GM12878 (cell line): Measurements from ENCODE around the gene IRAK3. TPM values are rescaled to one million over a fixed set of nuclear protein-coding genes. Genes with fewer than 3 reads are reported as not detected.

ENCODE experiments used
- BHLHE40 ChIP-seq, 2 experiments: fragments of 450-650 bp in 1 of 2; IDR thresholded peaks; 2 replicates each; pipeline ENCODE4 v1.6.1; 2011 to 2017; ENCODE audit warnings: low read depth in 2 of 2, borderline replicate concordance in 1 of 2, improper control_type of control experiment in 1 of 2, low read length in 1 of 2, mild to moderate bottlenecking in 1 of 2
- CREM ChIP-seq: IDR thresholded peaks from 2 replicates; pipeline ENCODE4 v1.6.1; 2014; ENCODE audit warnings: antibody characterized with exemption, low read depth
- GATAD2B ChIP-seq: fragments of 450-650 bp; conservative IDR thresholded peaks from 2 replicates; pipeline ENCODE4 v1.6.1; 2017; ENCODE audit warnings: low read depth, mild to moderate bottlenecking, moderate library complexity
- LARP7 ChIP-seq: fragments of 450-650 bp; IDR thresholded peaks from 2 replicates; pipeline ENCODE4 v1.6.1; 2017; ENCODE audit warnings: mild to moderate bottlenecking
- MLLT1 ChIP-seq: fragments of 450-650 bp; IDR thresholded peaks from 2 replicates; pipeline ENCODE4 v1.6.1; 2016; ENCODE audit warnings: mild to moderate bottlenecking
- MYB ChIP-seq: fragments of 150-350 bp; IDR thresholded peaks from 2 replicates; pipeline ENCODE4 v1.6.1; 2014; ENCODE audit warnings: mild to moderate bottlenecking, low read depth, low read length, borderline replicate concordance
- NR2F1 ChIP-seq: fragments of 450-650 bp; conservative IDR thresholded peaks from 2 replicates; pipeline ENCODE4 v1.6.1; 2017; ENCODE audit warnings: mild to moderate bottlenecking
- POLR2AphosphoS5 ChIP-seq: IDR thresholded peaks from 2 replicates; pipeline ENCODE4 v1.6.1; 2011; ENCODE audit warnings: mild to moderate bottlenecking, low read length, inconsistent platforms
- RAD51 ChIP-seq: fragments of 450-650 bp; IDR thresholded peaks from 2 replicates; pipeline ENCODE4 v1.6.1; 2016; ENCODE audit warnings: moderate library complexity, mild to moderate bottlenecking, inconsistent platforms
- RUNX3 ChIP-seq: IDR thresholded peaks from 2 replicates; pipeline ENCODE4 v1.6.1; 2012; ENCODE audit warnings: low read length, inconsistent platforms
- SMC3 ChIP-seq: IDR thresholded peaks from 2 replicates; pipeline ENCODE4 v1.6.1; 2011; ENCODE audit warnings: low read length, improper control_type of control experiment, borderline replicate concordance
- SP1 ChIP-seq: IDR thresholded peaks from one replicate; pipeline ENCODE4 v1.6.1; 2011; ENCODE audit warnings: low read depth, low read length
- STAT1 ChIP-seq: fragments of 450-650 bp; conservative IDR thresholded peaks from 2 replicates; pipeline ENCODE4 v1.6.1; 2014; ENCODE audit warnings: antibody characterized with exemption, mild to moderate bottlenecking
- SUPT20H ChIP-seq: IDR thresholded peaks from 2 replicates; pipeline ENCODE4 v1.6.1; 2011; ENCODE audit warnings: low read depth, mild to moderate bottlenecking, low read length, moderate library complexity, borderline replicate concordance; ENCODE audit not compliant: control insufficient read depth
- TAF1 ChIP-seq: IDR thresholded peaks from 2 replicates; pipeline ENCODE4 v1.6.1; 2011; ENCODE audit warnings: mild to moderate bottlenecking, low read depth, low read length, borderline replicate concordance
- USF2 ChIP-seq: IDR thresholded peaks from 2 replicates; pipeline ENCODE4 v1.6.1; 2011; ENCODE audit warnings: low read depth, low read length, improper control_type of control experiment, borderline replicate concordance
- YY1 ChIP-seq: IDR thresholded peaks from 2 replicates; pipeline ENCODE4 v1.6.1; 2011; ENCODE audit warnings: low read depth, mild to moderate bottlenecking, low read length
- ZBTB33 ChIP-seq: fragments of 450-650 bp; IDR thresholded peaks from 2 replicates; pipeline ENCODE4 v1.6.1; 2017; ENCODE audit warnings: mild to moderate bottlenecking
- polyA plus RNA-seq, 11 experiments: library from polyadenylated mRNA; depleted of rRNA in 4 of 11; unstranded in 6 of 11; stranded (reverse) in 5 of 11; fragments of >200 nt; fragmentation: Nextera tagmentation in 4 of 11; fragmentation: Illumina TruSeq in 1 of 11; extraction: Ambion mirVana in 4 of 11; extraction: Trizol in 1 of 11; gene quantifications; 1 replicate in 1 of 11; 2 replicates in 10 of 11; pipeline versions ENCODE4 v1.2.1 to v1.2.3, GENCODE V29; 2011 to 2016; ENCODE audit warnings: inconsistent platforms in 2 of 11, missing spikeins in 2 of 11, low read depth in 1 of 11
- total RNA-seq, 4 experiments: library from RNA; depleted of rRNA in 3 of 4; stranded (reverse); fragments of >200 nt in 3 of 4; fragmentation: Illumina TruSeq in 1 of 4; extraction: Trizol in 1 of 4; gene quantifications; 2 replicates each; pipeline versions ENCODE4 v1.2.1 to v1.2.3, GENCODE V29; 2013 to 2021
- TF ChIP-seq, protein P1 (sequence below): IDR thresholded peaks from 2 replicates; pipeline ENCODE4 v1.6.1; 2012; ENCODE audit warnings: mild to moderate bottlenecking, low read depth, low read length
- TF ChIP-seq, protein P2 (sequence below): IDR thresholded peaks from 2 replicates; pipeline ENCODE4 v1.6.1; 2011; ENCODE audit warnings: low read depth, mild to moderate bottlenecking, low read length, moderate library complexity, borderline replicate concordance; ENCODE audit errors: extremely low read depth

IRAK3 gene
- total and polyA plus RNA-seq, 10 of the 15 experiments (the other 5 are each of a cell fraction or from before 2014, with no cell fraction given), result 1.4 to 14.1 (median 5.4) TPM

GRCh38 chr12:66188584-66189485 is at the start of gene IRAK3 (continued):
- TF ChIP-seq, protein P1, sequence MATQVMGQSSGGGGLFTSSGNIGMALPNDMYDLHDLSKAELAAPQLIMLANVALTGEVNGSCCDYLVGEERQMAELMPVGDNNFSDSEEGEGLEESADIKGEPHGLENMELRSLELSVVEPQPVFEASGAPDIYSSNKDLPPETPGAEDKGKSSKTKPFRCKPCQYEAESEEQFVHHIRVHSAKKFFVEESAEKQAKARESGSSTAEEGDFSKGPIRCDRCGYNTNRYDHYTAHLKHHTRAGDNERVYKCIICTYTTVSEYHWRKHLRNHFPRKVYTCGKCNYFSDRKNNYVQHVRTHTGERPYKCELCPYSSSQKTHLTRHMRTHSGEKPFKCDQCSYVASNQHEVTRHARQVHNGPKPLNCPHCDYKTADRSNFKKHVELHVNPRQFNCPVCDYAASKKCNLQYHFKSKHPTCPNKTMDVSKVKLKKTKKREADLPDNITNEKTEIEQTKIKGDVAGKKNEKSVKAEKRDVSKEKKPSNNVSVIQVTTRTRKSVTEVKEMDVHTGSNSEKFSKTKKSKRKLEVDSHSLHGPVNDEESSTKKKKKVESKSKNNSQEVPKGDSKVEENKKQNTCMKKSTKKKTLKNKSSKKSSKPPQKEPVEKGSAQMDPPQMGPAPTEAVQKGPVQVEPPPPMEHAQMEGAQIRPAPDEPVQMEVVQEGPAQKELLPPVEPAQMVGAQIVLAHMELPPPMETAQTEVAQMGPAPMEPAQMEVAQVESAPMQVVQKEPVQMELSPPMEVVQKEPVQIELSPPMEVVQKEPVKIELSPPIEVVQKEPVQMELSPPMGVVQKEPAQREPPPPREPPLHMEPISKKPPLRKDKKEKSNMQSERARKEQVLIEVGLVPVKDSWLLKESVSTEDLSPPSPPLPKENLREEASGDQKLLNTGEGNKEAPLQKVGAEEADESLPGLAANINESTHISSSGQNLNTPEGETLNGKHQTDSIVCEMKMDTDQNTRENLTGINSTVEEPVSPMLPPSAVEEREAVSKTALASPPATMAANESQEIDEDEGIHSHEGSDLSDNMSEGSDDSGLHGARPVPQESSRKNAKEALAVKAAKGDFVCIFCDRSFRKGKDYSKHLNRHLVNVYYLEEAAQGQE, result 0 out of 2 replicates have a peak, but pooled peaks have one; percentile 29
- TF ChIP-seq GATAD2B, result 0 out of 2 replicates have a peak, but pooled peaks have one; percentile 70
- no peak for TF ChIP-seq SUPT20H
- TF ChIP-seq, protein P2, sequence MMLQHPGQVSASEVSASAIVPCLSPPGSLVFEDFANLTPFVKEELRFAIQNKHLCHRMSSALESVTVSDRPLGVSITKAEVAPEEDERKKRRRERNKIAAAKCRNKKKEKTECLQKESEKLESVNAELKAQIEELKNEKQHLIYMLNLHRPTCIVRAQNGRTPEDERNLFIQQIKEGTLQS, result peak; percentile 16; the same call in 1 of the 2 replicates
- TF ChIP-seq LARP7, result 0 out of 2 replicates have a peak, but pooled peaks have one; percentile 73
- TF ChIP-seq SP1, result peak; percentile 11
- peak; percentile 68 for TF ChIP-seq RAD51
- TF ChIP-seq MYB, result no peak
- 0 out of 2 replicates have a peak, but pooled peaks have one; percentile 36 for TF ChIP-seq CREM
- no peak for TF ChIP-seq STAT1
- TF ChIP-seq POLR2AphosphoS5, result peak; percentile 52; the same call in 1 of the 2 replicates
- TF ChIP-seq NR2F1, result peak; percentile 33; the same call in 1 of the 2 replicates
- peak; percentile 46 to 82; a peak in 3 of 4 replicates for TF ChIP-seq BHLHE40 (IDR thresholded peaks at IDR 0.05; ENCODE audit: borderline replicate concordance in 1 of 2, low read depth in 2 of 2, low read length in 1 of 2)
- peak; percentile 68 for TF ChIP-seq YY1
- 0 out of 2 replicates have a peak, but pooled peaks have one; percentile 15 for TF ChIP-seq RUNX3
- TF ChIP-seq TAF1, result peak; percentile 50; the same call in 1 of the 2 replicates
- peak; percentile 95 for TF ChIP-seq MLLT1
- TF ChIP-seq ZBTB33, result peak; percentile 84; the same call in 1 of the 2 replicates
- no peak for TF ChIP-seq SMC3
- TF ChIP-seq USF2, result peak; percentile 66
